ENCODE measurements around the gene UGT2B17. TPM values are rescaled to one million over a fixed set of nuclear protein-coding genes. Genes with fewer than 3 reads are reported as not detected.

UGT2B17 gene
- polyA plus RNA-seq, 1 donor from 2014 or later, result not detected

DNA sequence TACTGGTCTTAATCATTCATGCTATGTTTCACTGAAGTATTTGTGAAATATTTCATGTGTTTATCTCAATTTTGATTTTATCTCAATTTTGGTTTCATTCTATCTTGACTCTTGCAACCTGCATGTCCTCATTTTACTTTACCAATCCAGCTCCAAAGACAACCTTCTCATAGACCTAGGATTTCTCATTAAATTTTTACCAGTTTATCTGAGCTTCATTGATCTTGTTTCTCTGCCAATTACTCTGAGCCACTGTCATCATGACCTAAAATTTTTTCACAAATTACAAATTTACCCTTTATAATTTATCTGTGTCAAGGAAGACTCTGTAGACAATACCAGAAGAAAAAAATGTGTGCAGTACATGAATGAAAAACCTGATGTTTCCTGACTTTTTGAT lies 18.6 kb upstream of the UGT2B17 start:
- Histone ChIP-seq H3K4me2 (ENCODE audit: low read length) (no peak overlapping the region), H3K27me3 (ENCODE audit: insufficient read depth, low read depth, low read length) (no peaks in the 10 kb centered on the region), H3F3A (ENCODE audit: insufficient read depth, low read length, poor library complexity, severe bottlenecking) (no peaks in the 10 kb centered on the region), H3K9me2 (ENCODE audit: insufficient read depth, low read length) (no peaks in the 10 kb centered on the region), H3K27ac (ENCODE audit: low read length) (no peak overlapping the region), H3K79me2 (replicated peaks; ENCODE audit: insufficient read depth, low read length) (no peaks in the 10 kb centered on the region), H3K4me3 (ENCODE audit: low read length) (no peak overlapping the region), H3K9ac (ENCODE audit: low read length) (no peak overlapping the region), H3K9me3 (ENCODE audit: low read length) (no peaks in the 10 kb centered on the region), H2AFZ (ENCODE audit: low read depth, low read length) (no peak overlapping the region), H3K36me3 (ENCODE audit: insufficient read depth, low read length) (no peaks in the 10 kb centered on the region), H4K20me1 (ENCODE audit: insufficient read depth) (no peaks in the 10 kb centered on the region)
- TF ChIP-seq, protein P1, sequence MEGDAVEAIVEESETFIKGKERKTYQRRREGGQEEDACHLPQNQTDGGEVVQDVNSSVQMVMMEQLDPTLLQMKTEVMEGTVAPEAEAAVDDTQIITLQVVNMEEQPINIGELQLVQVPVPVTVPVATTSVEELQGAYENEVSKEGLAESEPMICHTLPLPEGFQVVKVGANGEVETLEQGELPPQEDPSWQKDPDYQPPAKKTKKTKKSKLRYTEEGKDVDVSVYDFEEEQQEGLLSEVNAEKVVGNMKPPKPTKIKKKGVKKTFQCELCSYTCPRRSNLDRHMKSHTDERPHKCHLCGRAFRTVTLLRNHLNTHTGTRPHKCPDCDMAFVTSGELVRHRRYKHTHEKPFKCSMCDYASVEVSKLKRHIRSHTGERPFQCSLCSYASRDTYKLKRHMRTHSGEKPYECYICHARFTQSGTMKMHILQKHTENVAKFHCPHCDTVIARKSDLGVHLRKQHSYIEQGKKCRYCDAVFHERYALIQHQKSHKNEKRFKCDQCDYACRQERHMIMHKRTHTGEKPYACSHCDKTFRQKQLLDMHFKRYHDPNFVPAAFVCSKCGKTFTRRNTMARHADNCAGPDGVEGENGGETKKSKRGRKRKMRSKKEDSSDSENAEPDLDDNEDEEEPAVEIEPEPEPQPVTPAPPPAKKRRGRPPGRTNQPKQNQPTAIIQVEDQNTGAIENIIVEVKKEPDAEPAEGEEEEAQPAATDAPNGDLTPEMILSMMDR (IDR thresholded peaks at IDR 0.05; ENCODE audit: poor library complexity, severe bottlenecking), result no peak
- TF ChIP-seq SMC3 (conservative IDR thresholded peaks at IDR 0.05; ENCODE audit: poor library complexity) (no peak), EP300 (conservative IDR thresholded peaks at IDR 0.05; ENCODE audit: poor library complexity, severe bottlenecking) (no peak), TAF1 (IDR thresholded peaks at IDR 0.05; ENCODE audit: low read depth) (no peak), RAD21 (conservative IDR thresholded peaks at IDR 0.05) (no peak), EZH2 (IDR thresholded peaks at IDR 0.05; ENCODE audit: borderline replicate concordance, insufficient read depth, low read length, poor library complexity, severe bottlenecking) (no peak), POLR2AphosphoS5 (IDR thresholded peaks at IDR 0.05) (no peak), MXI1 (conservative IDR thresholded peaks at IDR 0.05; ENCODE audit: poor library complexity, severe bottlenecking) (no peak)
- TF ChIP-seq, protein P2, sequence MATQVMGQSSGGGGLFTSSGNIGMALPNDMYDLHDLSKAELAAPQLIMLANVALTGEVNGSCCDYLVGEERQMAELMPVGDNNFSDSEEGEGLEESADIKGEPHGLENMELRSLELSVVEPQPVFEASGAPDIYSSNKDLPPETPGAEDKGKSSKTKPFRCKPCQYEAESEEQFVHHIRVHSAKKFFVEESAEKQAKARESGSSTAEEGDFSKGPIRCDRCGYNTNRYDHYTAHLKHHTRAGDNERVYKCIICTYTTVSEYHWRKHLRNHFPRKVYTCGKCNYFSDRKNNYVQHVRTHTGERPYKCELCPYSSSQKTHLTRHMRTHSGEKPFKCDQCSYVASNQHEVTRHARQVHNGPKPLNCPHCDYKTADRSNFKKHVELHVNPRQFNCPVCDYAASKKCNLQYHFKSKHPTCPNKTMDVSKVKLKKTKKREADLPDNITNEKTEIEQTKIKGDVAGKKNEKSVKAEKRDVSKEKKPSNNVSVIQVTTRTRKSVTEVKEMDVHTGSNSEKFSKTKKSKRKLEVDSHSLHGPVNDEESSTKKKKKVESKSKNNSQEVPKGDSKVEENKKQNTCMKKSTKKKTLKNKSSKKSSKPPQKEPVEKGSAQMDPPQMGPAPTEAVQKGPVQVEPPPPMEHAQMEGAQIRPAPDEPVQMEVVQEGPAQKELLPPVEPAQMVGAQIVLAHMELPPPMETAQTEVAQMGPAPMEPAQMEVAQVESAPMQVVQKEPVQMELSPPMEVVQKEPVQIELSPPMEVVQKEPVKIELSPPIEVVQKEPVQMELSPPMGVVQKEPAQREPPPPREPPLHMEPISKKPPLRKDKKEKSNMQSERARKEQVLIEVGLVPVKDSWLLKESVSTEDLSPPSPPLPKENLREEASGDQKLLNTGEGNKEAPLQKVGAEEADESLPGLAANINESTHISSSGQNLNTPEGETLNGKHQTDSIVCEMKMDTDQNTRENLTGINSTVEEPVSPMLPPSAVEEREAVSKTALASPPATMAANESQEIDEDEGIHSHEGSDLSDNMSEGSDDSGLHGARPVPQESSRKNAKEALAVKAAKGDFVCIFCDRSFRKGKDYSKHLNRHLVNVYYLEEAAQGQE (IDR thresholded peaks at IDR 0.05; ENCODE audit: borderline replicate concordance), result no peak

DNA sequence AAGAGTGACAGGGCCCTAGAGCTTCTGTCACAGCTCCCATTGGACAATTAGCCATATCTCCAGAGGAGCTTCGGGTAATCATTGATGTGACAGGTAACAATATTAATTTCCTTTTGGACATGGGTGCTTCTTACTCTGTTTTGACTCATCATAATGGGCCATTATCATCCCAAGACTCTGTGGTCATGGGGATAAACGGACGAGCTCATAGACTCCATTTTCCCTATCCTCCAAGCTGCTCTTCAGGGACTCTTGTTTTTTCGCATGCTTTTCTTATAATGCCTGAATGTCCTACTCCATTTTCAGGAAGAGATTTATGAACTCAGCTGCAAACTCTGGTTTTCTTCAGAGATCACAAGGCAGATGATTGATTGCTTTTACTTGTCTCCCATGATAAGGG lies 17.0 kb upstream of the UGT2B17 start:
- no peaks in the 10 kb centered on the region for H4K20me1 ChIP-seq (ENCODE audit: insufficient read depth)
- no peaks in the 10 kb centered on the region for H3K79me2 ChIP-seq (replicated peaks; ENCODE audit: insufficient read depth, low read length)

DNA sequence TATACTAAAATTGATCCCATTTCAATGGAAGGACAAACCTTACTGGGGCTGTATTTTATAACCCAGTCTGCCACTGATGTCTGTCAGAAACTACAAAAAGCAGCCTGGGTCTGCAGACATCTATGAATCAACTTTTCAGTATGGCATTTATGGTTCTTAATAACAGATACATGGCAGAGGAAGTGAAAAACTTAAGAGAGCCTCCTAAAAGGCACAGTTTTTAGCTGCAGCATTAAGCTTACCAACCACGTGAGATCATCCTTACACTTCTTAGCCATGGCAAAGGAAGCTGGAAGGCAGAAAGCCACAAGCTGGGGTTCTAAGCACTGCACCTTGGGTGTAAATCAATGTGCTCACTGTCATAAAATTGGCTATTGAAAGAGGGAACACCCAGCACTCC lies 16.6 kb upstream of the UGT2B17 start:
- no peaks in the 10 kb centered on the region for H3K9me3 ChIP-seq (ENCODE audit: low read length)
- H3K4me2 ChIP-seq (ENCODE audit: low read length), result no peak overlapping the region
- no peaks in the 10 kb centered on the region for H3F3A ChIP-seq (ENCODE audit: insufficient read depth, low read length, poor library complexity, severe bottlenecking)
- no peak overlapping the region for H3K4me3 ChIP-seq (ENCODE audit: low read length)
- H2AFZ ChIP-seq (ENCODE audit: low read depth, low read length), result no peak overlapping the region
- no peak overlapping the region for H3K9ac ChIP-seq (ENCODE audit: low read length)
- no peaks in the 10 kb centered on the region for H4K20me1 ChIP-seq (ENCODE audit: insufficient read depth)
- H3K27ac ChIP-seq (ENCODE audit: low read length), result no peak overlapping the region
- no peaks in the 10 kb centered on the region for H3K27me3 ChIP-seq (ENCODE audit: insufficient read depth, low read depth, low read length)
- H3K36me3 ChIP-seq (ENCODE audit: insufficient read depth, low read length), result no peaks in the 10 kb centered on the region
- no peaks in the 10 kb centered on the region for H3K79me2 ChIP-seq (replicated peaks; ENCODE audit: insufficient read depth, low read length)
- no peak for TF ChIP-seq RAD21 (conservative IDR thresholded peaks at IDR 0.05)
- no peak for TF ChIP-seq POLR2AphosphoS5 (IDR thresholded peaks at IDR 0.05)
- no peak for TF ChIP-seq MXI1 (conservative IDR thresholded peaks at IDR 0.05; ENCODE audit: poor library complexity, severe bottlenecking)
- no peak for TF ChIP-seq SMC3 (conservative IDR thresholded peaks at IDR 0.05; ENCODE audit: poor library complexity)
- H3K9me2 ChIP-seq (ENCODE audit: insufficient read depth, low read length), result no peaks in the 10 kb centered on the region

More for the DNA sequence above, 17.0 kb upstream of the UGT2B17 start:
- H3K36me3 ChIP-seq (ENCODE audit: insufficient read depth, low read length), result no peaks in the 10 kb centered on the region
- H3K4me2 ChIP-seq (ENCODE audit: low read length), result no peak overlapping the region
- H3K27me3 ChIP-seq (ENCODE audit: insufficient read depth, low read depth, low read length), result no peaks in the 10 kb centered on the region
- H3K27ac ChIP-seq (ENCODE audit: low read length), result no peak overlapping the region
- H3K9ac ChIP-seq (ENCODE audit: low read length), result no peak overlapping the region
- H3F3A ChIP-seq (ENCODE audit: insufficient read depth, low read length, poor library complexity, severe bottlenecking), result no peaks in the 10 kb centered on the region
- TF ChIP-seq EZH2 (IDR thresholded peaks at IDR 0.05; ENCODE audit: borderline replicate concordance, insufficient read depth, low read length, poor library complexity, severe bottlenecking), result no peak
- H2AFZ ChIP-seq (ENCODE audit: low read depth, low read length), result no peak overlapping the region
- no peaks in the 10 kb centered on the region for H3K9me3 ChIP-seq (ENCODE audit: low read length)
- H3K9me2 ChIP-seq (ENCODE audit: insufficient read depth, low read length), result no peaks in the 10 kb centered on the region
- H3K4me3 ChIP-seq (ENCODE audit: low read length), result no peak overlapping the region

Data from neural cell (in vitro differentiated cells).